Measurements from ENCODE around the gene MAP3K1. TPM values are rescaled to one million over a fixed set of nuclear protein-coding genes. Genes with fewer than 3 reads are reported as not detected.

Gene MAP3K1
- total and polyA plus RNA-seq, 9 of the 15 experiments (the other 6 are each of a cell fraction or from before 2014, with no cell fraction given), result 3.9 to 13.9 (median 7.5) TPM

- TF ChIP-seq TRIM24 (IDR thresholded peaks at IDR 0.05), result no peak
Observed at GRCh38 chr5:56851258-56851941, 36.1 kb downstream of the MAP3K1 start (continued).

GRCh38 chr5:56852228-56853000 is 37.1 kb downstream of the MAP3K1 start:
- H2AFZ ChIP-seq (ENCODE audit: low read depth, low read length), result no peak overlapping the region
- DNase-seq (ENCODE audit: extremely low read depth in 1 of 4, low spot score in 3 of 4), result no peak
- no peaks in the 10 kb centered on the region for H3K27me3 ChIP-seq (ENCODE audit: control insufficient read depth in 2 of 2, insufficient read depth in 2 of 2, low read length in 2 of 2)
- TF ChIP-seq KDM1A (IDR thresholded peaks at IDR 0.05), result peak in 1 of 2 experiments; percentile 17; a peak in 2 of 4 replicates
- TF ChIP-seq FOXP4 (CRISPR knock-in tag; IDR thresholded peaks at IDR 0.05; ENCODE audit: borderline replicate concordance), result no peak
- no peak for TF ChIP-seq ZNF639 (CRISPR knock-in tag; conservative IDR thresholded peaks at IDR 0.05 in 1 of 2, IDR thresholded peaks at IDR 0.05 in 1 of 2)
- TF ChIP-seq ZNF780A (CRISPR knock-in tag; IDR thresholded peaks at IDR 0.05), result no peak
- no peak for TF ChIP-seq ZFP36 (IDR thresholded peaks at IDR 0.05; ENCODE audit: low read depth, low read length, partially characterized antibody)
- no peak for TF ChIP-seq MEF2A (IDR thresholded peaks at IDR 0.05; ENCODE audit: control insufficient read depth, low read depth, low read length)
- no peak overlapping the region for H3K27ac ChIP-seq (ENCODE audit: extremely low read depth, low read depth, low read length)
- in situ Hi-C loops (cut with MboI) (no loop called here), intact Hi-C loops (cut with micrococcal nuclease) (no loop called here)
- H3K4me2 ChIP-seq (ENCODE audit: insufficient read depth, low read length), result no peak overlapping the region
- peak; percentile 15 for FAIRE-seq
- peaks cover 6 to 21% of the 10 kb centered on the region in 2 experiments; a peak in 3 of 5 replicates for H3K4me1 ChIP-seq (replicated peaks in 1 of 2; ENCODE audit: control insufficient read depth in 2 of 2, insufficient read depth in 2 of 2, low read length in 2 of 2)
- no peak for ATAC-seq
- no TSS peak for BruUV-seq (replicated peaks)
- H3K36me3 ChIP-seq (ENCODE audit: control insufficient read depth, insufficient read depth, low read length), result 0 out of 3 replicates have a peak, but pooled peaks cover 2% of the 10 kb centered on the region
- ChIA-PET POLR2A (no interaction called here), CTCF (ENCODE audit: low intra/inter-chr PET ratio) (no interaction called here)
- H3K9me3 ChIP-seq (replicated peaks; ENCODE audit: control insufficient read depth, insufficient read depth, low read depth, low read length), result no peaks in the 10 kb centered on the region
- no peaks in the 10 kb centered on the region for H3K9me1 ChIP-seq (ENCODE audit: control insufficient read depth, insufficient read depth, low read length)
- no peaks in the 10 kb centered on the region; the same call in 1 of the 2 replicates for H4K20me1 ChIP-seq (replicated peaks; ENCODE audit: control insufficient read depth, insufficient read depth, low read length)
- peaks cover 37% of the 10 kb centered on the region for H3K79me2 ChIP-seq (ENCODE audit: control insufficient read depth, insufficient read depth, low read length)
- H3K4me3 ChIP-seq, result no peak overlapping the region
- WGBS (ENCODE audit: insufficient coverage, low coverage, missing lambda C conversion rate), result 72% methylated on average over 3 of the region's 3 CpGs
- no peak overlapping the region for H3K9ac ChIP-seq (ENCODE audit: insufficient read depth in 1 of 2, low read depth in 2 of 2, low read length in 2 of 2)
